Common myeloid progenitor, CD34-positive (primary cell): ENCODE data around the gene SSNA1.

Source experiments
- CTCF ChIA-PET: fragments of 350-600 bp; sonication (Branson Sonifier 250); formaldehyde crosslinking; loops from one replicate; lab custom pipeline; 2021; ENCODE audit warnings: antibody characterized with exemption; lab: Charles Lee
- POLR2A ChIA-PET: fragments of 350-600 bp; sonication (Branson Sonifier 250); formaldehyde crosslinking; loops from one replicate; lab custom pipeline; 2021; ENCODE audit warnings: antibody characterized with exemption; lab: Charles Lee
- DNase-seq, 3 donors: peaks; one replicate each; pipeline versions ENCODE4 v3.0.0 to v3.0.0-alpha.2; 2013
- H3K27ac ChIP-seq, 2 experiments: 1 replicate in 1 of 2; 2 replicates in 1 of 2; pipeline ENCODE4 v1.7.0; 2013; ENCODE audit warnings: inconsistent platforms in 2 of 2, low read length in 2 of 2, mild to moderate bottlenecking in 2 of 2, low read depth in 1 of 2, moderate library complexity in 1 of 2; ENCODE audit not compliant: severe bottlenecking in 2 of 2, insufficient read depth in 1 of 2, poor library complexity in 1 of 2
- H3K27me3 ChIP-seq, 5 experiments: replicated peaks in 2 of 5; 1 replicate in 3 of 5; 2 replicates in 2 of 5; pipeline versions ENCODE4 v1.6.1 to v1.7.0; 2013; ENCODE audit warnings: low read length in 4 of 5, mild to moderate bottlenecking in 2 of 5, moderate library complexity in 2 of 5, inconsistent platforms in 1 of 5; ENCODE audit not compliant: insufficient read depth in 5 of 5, control insufficient read depth in 4 of 5
- H3K36me3 ChIP-seq, 4 experiments: 1 replicate in 2 of 4; 2 replicates in 2 of 4; pipeline versions ENCODE4 v1.6.1 to v1.7.0; 2013; ENCODE audit warnings: low read length in 3 of 4, control low read depth in 1 of 4, mild to moderate bottlenecking in 1 of 4; ENCODE audit not compliant: control insufficient read depth in 4 of 4, insufficient read depth in 4 of 4
- H3K4me1 ChIP-seq, 4 experiments: 1 replicate in 3 of 4; 2 replicates in 1 of 4; pipeline versions ENCODE4 v1.6.1 to v1.7.1; 2013; ENCODE audit warnings: low read length in 3 of 4, mild to moderate bottlenecking in 3 of 4, control low read depth in 1 of 4, inconsistent platforms in 1 of 4, moderate library complexity in 1 of 4; ENCODE audit not compliant: control insufficient read depth in 4 of 4, insufficient read depth in 4 of 4; ENCODE audit errors: control extremely low read depth in 1 of 4
- H3K4me3 ChIP-seq, 7 experiments: 1 replicate in 4 of 7; 2 replicates in 3 of 7; pipeline versions ENCODE4 v1.5.1 to v1.7.0; 2013; ENCODE audit warnings: mild to moderate bottlenecking in 7 of 7, low read length in 6 of 7, moderate library complexity in 6 of 7, inconsistent platforms in 2 of 7, low read depth in 2 of 7, control low read depth in 1 of 7; ENCODE audit not compliant: insufficient read depth in 4 of 7, control insufficient read depth in 1 of 7; ENCODE audit errors: extremely low read depth in 1 of 7
- H3K9me3 ChIP-seq, 5 experiments: 1 replicate in 4 of 5; 2 replicates in 1 of 5; pipeline versions ENCODE4 v1.6.1 to v1.7.1; 2013; ENCODE audit warnings: low read length in 4 of 5, mild to moderate bottlenecking in 2 of 5, inconsistent platforms in 1 of 5, low read depth in 1 of 5, moderate library complexity in 1 of 5; ENCODE audit not compliant: control insufficient read depth in 4 of 5, insufficient read depth in 2 of 5; ENCODE audit errors: control extremely low read depth in 1 of 5
- WGBS: methylation state at CpG from one replicate; pipeline ENCODE4 v1.1.5; 2013; ENCODE audit not compliant: insufficient coverage; 5-methylcytosine and 5-hydroxymethylcytosine counted together

The SSNA1 gene

GRCh38 chr9:137168904-137169856 is 19.3 kb upstream of the SSNA1 start:
- Histone ChIP-seq H3K4me1 (peaks cover 0 to 74% (median 51%) of the 10 kb centered on the region in 4 experiments), H3K9me3 (no peaks in the 10 kb centered on the region), H3K27ac (no peak overlapping the region), H3K27me3 (peaks cover 0 to 64% (median 13%) of the 10 kb centered on the region in 5 experiments), H3K36me3 (no peaks in the 10 kb centered on the region), H3K4me3 (peak overlapping the region; percentile 27 to 75 (median 52))
- peak in 2 of 3 donors; percentile 44 to 54 for DNase-seq
- POLR2A ChIA-PET, result no interaction called here
- CTCF ChIA-PET, result interaction anchor here (1.4 kb wide), 1 partner anchor 55 kb away, joined by 6 read pairs; the partner anchor contains the start of gene CYSRT1
- WGBS, result under 1% methylated on average over 119 of the region's 124 CpGs

- Histone ChIP-seq H3K27ac (no peak within 1 kb of the TSS), H3K9me3 (no peaks in the 10 kb centered on the region), H3K4me3 (peak within 1 kb of the TSS; percentile 27 to 75 (median 52)), H3K36me3 (no peaks in the 10 kb centered on the region), H3K4me1 (peaks cover 0 to 78% (median 52%) of the 10 kb centered on the region in 4 experiments), H3K27me3 (peaks cover 0 to 57% (median 13%) of the 10 kb centered on the region in 5 experiments)
- DNase-seq, result no peak
- ChIA-PET CTCF (interaction anchor here (1.4 to 2.6 kb wide), 2 partner anchors 19 to 54 kb away, joined by 6 to 8 read pairs; partner anchors contain the start of genes CYSRT1 and SSNA1), POLR2A (no interaction called here)
- 15% methylated on average over 41 of the region's 41 CpGs for WGBS
Measured at GRCh38 chr9:137169896-137170358, 18.5 kb upstream of the SSNA1 start, which contains the start of gene LRRC26. Gene LRRC26 (minus strand): TSS chr9:137170051. CDS start chr9:137169943, 108 bp downstream.

DNA sequence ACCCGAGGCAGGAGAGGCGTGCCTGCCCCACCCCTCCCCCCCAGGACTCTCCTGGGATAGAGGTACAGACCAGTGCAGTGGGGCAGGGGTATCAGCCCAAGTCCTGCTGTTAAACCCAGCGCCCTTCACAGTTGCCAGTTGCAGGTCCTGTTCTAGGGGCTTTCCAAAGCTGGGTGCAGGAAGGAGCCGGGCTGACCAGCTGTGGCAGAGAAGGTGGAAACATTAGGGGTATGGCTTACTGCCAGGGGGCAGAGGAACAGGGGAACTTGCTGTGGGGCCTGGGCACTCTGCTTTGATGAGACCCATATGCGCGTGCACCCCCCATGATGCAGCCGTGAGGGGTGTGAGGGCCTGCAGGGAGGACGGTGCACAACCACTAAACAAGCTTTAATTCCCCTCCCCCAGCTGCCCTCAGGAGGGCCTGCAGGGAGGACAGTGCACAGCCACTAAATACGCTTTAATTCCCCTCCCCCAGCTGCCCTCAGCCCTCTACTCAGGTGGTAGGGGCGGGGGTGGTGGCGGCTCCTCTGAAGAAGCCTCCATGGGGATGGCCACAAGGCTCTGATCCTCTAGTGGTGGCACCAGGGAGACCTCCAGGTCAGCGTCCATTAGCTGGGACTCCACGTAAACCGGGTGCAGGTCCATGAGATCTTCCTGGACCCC is 17.9 kb upstream of the SSNA1 start:
- DNase-seq, result peak in 2 of 3 donors; percentile 28 to 41
- no peak overlapping the region for H3K27ac ChIP-seq
- H3K36me3 ChIP-seq, result no peaks in the 10 kb centered on the region
- H3K4me1 ChIP-seq, result peaks cover 0 to 81% (median 54%) of the 10 kb centered on the region in 4 experiments
- H3K27me3 ChIP-seq, result peaks cover 0 to 50% (median 13%) of the 10 kb centered on the region in 5 experiments
- H3K9me3 ChIP-seq, result no peaks in the 10 kb centered on the region
- POLR2A ChIA-PET, result interaction anchor here (1.0 kb wide), 1 partner anchor 502 kb away, joined by 3 read pairs; no protein-coding TSS in a partner anchor
- peak overlapping the region in 1 of 7 experiments; percentile 75 for H3K4me3 ChIP-seq
- CTCF ChIA-PET, result interaction anchor here (0.8 to 2.6 kb wide), 5 partner anchors 8 to 66 kb away, joined by 3 to 8 read pairs (median 3); partner anchors contain the start of genes RNF224 and SSNA1
- WGBS, result 63% methylated on average over 9 of the region's 14 CpGs

GRCh38 chr9:137171149-137171900 is 17.2 kb upstream of the SSNA1 start:
- CTCF ChIA-PET, result interaction anchor here (0.8 to 2.6 kb wide), 5 partner anchors 8 to 65 kb away, joined by 3 to 8 read pairs (median 3); partner anchors contain the start of genes RNF224 and SSNA1
- peaks cover 0 to 43% (median 9%) of the 10 kb centered on the region in 5 experiments for H3K27me3 ChIP-seq
- no peaks in the 10 kb centered on the region for H3K36me3 ChIP-seq
- WGBS, result 91% methylated on average over 16 of the region's 22 CpGs
- peaks cover 0 to 81% (median 54%) of the 10 kb centered on the region in 4 experiments for H3K4me1 ChIP-seq
- no peaks in the 10 kb centered on the region for H3K9me3 ChIP-seq
- H3K27ac ChIP-seq, result no peak overlapping the region
- peak in 1 of 3 donors; percentile 24 for DNase-seq
- no peak overlapping the region for H3K4me3 ChIP-seq
- POLR2A ChIA-PET, result interaction anchor here (1.0 kb wide), 1 partner anchor 502 kb away, joined by 3 read pairs; no protein-coding TSS in a partner anchor

DNA sequence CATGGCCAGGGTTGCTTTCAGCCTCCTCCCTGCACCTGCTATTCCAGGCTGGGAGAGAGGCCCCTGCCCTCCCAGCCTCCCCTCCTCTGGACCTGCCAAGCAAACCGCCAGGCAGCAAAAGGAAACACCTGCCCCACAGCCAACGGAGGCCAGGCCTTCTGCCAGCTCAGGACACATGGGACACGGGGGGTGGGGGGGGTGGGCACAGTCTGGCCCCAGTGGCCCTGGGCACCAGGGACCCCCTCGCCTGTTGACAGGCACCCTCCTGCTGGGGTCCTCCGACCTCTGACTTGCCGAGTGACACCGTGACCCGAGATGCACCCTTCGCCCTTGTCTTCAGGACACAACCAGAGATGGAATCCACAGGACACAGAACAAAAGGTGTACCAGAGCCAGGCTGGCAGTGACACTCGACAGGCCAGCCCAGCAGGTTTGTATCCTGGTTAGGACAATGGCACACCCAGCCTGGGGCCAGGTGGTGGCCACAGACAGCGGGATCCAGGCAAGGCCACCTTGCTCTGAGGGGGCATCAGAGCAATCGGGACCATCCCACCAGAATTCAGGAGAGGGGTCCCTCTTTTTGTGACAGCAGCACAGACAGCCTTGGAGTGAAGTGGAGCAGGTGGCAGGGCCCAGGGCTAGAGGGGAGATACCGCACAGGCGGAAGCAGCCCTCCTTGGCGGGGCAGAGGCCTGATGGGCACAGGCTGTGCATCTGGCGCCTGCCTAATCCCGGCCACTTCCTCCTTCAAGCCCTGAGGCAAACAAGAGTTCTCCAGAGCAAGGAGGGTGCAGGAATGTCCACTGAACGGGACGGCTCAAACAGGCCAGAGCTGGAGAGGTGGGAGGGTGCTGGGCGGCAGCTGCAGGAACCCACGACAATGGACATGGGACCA is 15.3 kb upstream of the SSNA1 start:
- Histone ChIP-seq H3K27ac (no peak overlapping the region), H3K27me3 (peaks cover 0 to 24% (median 6%) of the 10 kb centered on the region in 5 experiments), H3K36me3 (peaks cover 0 to 5% (median under 1%) of the 10 kb centered on the region in 4 experiments), H3K4me1 (peaks cover 0 to 66% (median 45%) of the 10 kb centered on the region in 4 experiments), H3K4me3 (peak overlapping the region in 3 of 7 experiments; percentile 12 to 40 (median 28)), H3K9me3 (no peaks in the 10 kb centered on the region)
- WGBS, result 55% methylated on average over 19 of the region's 21 CpGs
- CTCF ChIA-PET, result interaction anchor here (1.1 to 2.6 kb wide), 3 partner anchors 10 to 66 kb away, joined by 3 to 8 read pairs (median 3); no protein-coding TSS in a partner anchor
- peak in 2 of 3 donors; percentile 56 to 68 for DNase-seq
- POLR2A ChIA-PET, result interaction anchor here (0.9 to 1.0 kb wide), 2 partner anchors 16 to 46 kb away, joined by 3 to 4 read pairs; partner anchors contain the start of gene SSNA1
